Smooth muscle cell (in vitro differentiated cells): ENCODE data around the gene OR52W1. TPM values are rescaled to one million over a fixed set of nuclear protein-coding genes. Genes with fewer than 3 reads are reported as not detected.
A peak's percentile ranks its signal among the peaks of the same experiment; 100 is the strongest.

Experiments used
- DNase-seq: peaks from one replicate; lab custom pipeline; 2025; ENCODE audit not compliant: unreplicated experiment; lab: John Stamatoyannopoulos, UW
- H2AFZ ChIP-seq: fragments of 200-600 bp; sonication (generic); 2 replicates; pipeline ENCODE4 v1.6.0; 2016; ENCODE audit warnings: antibody characterized with exemption, low read depth, mild to moderate bottlenecking
- H3F3A ChIP-seq: fragments of 200-600 bp; sonication (generic); 2 replicates; pipeline ENCODE4 v1.6.0; 2017; ENCODE audit warnings: antibody characterized with exemption, low read depth
- H3K27ac ChIP-seq: fragments of 200-600 bp; sonication (generic); 2 replicates; pipeline ENCODE4 v1.5.1; 2016; ENCODE audit warnings: low read depth, mild to moderate bottlenecking
- H3K27me3 ChIP-seq: fragments of 200-600 bp; sonication (generic); 2 replicates; pipeline ENCODE4 v1.6.1; 2016; ENCODE audit warnings: low read depth, mild to moderate bottlenecking
- H3K36me3 ChIP-seq: fragments of 200-600 bp; sonication (generic); 2 replicates; pipeline ENCODE4 v1.5.1; 2016; ENCODE audit warnings: low read depth
- H3K4me1 ChIP-seq: fragments of 200-600 bp; sonication (generic); 2 replicates; pipeline ENCODE4 v1.5.1; 2016; ENCODE audit warnings: low read depth
- H3K4me2 ChIP-seq: fragments of 200-600 bp; sonication (generic); 2 replicates; pipeline ENCODE4 v1.6.0; 2016; ENCODE audit warnings: mild to moderate bottlenecking
- H3K4me3 ChIP-seq: fragments of 200-600 bp; sonication (generic); 2 replicates; pipeline ENCODE4 v1.5.1; 2016; ENCODE audit warnings: mild to moderate bottlenecking
- H3K79me2 ChIP-seq: fragments of 200-600 bp; sonication (generic); 2 replicates; pipeline ENCODE4 v1.6.0; 2016; ENCODE audit warnings: low read depth, mild to moderate bottlenecking
- H3K9ac ChIP-seq: fragments of 200-600 bp; sonication (generic); 2 replicates; pipeline ENCODE4 v1.6.0; 2016; ENCODE audit warnings: low read depth
- H3K9me3 ChIP-seq: fragments of 200-600 bp; sonication (generic); replicated peaks from 2 replicates; pipeline ENCODE4 v1.5.1; 2016; ENCODE audit warnings: low read depth
- H4K20me1 ChIP-seq: fragments of 200-600 bp; sonication (generic); 2 replicates; pipeline ENCODE4 v1.6.0; 2016; ENCODE audit warnings: low read depth
- CTCF ChIP-seq: fragments of 200-600 bp; sonication (generic); IDR thresholded peaks from 2 replicates; pipeline ENCODE4 v1.5.1; 2017; ENCODE audit warnings: borderline replicate concordance, mild to moderate bottlenecking, antibody characterized with exemption; ENCODE audit not compliant: insufficient read depth, poor library complexity, severe bottlenecking
- WGBS: methylation state at CpG from one replicate; pipeline ENCODE4 v1.1.7; 2016; ENCODE audit warnings: low lambda C conversion rate; 5-methylcytosine and 5-hydroxymethylcytosine counted together
- polyA plus RNA-seq: library from polyadenylated mRNA; unstranded; fragments of >200 nt; fragmentation: Nextera tagmentation; extraction: Ambion mirVana; gene quantifications from 2 replicates; pipeline ENCODE4 v1.2.1, GENCODE V29; 2016
- total RNA-seq: library from RNA; depleted of rRNA; stranded (reverse); fragments of >200 nt; gene quantifications from 2 replicates; pipeline ENCODE4 v1.2.3, GENCODE V29; 2014

The OR52W1 gene
- total and polyA plus RNA-seq, 2 experiments from 2014 or later, result not detected

GRCh38 chr11:6225896-6226295 lies 26.9 kb downstream of the OR52W1 start:
- Histone ChIP-seq H3K9me3 (no peaks in the 10 kb centered on the region), H4K20me1 (peaks cover 69% of the 10 kb centered on the region), H3K27ac (no peak overlapping the region), H3F3A (no peaks in the 10 kb centered on the region), H3K9ac (no peak overlapping the region), H3K79me2 (peaks cover 54% of the 10 kb centered on the region), H3K4me1 (no peaks in the 10 kb centered on the region), H3K36me3 (peaks cover 9% of the 10 kb centered on the region), H2AFZ (no peak overlapping the region), H3K4me3 (no peak overlapping the region), H3K4me2 (no peak overlapping the region), H3K27me3 (no peaks in the 10 kb centered on the region)
- no peak for DNase-seq
- no peak for TF ChIP-seq CTCF
- whole genome bisulfite sequencing, result 90% methylated on average over 2 of the region's 2 CpGs

GRCh38 chr11:6228520-6228919 lies 29.5 kb downstream of the OR52W1 start:
- H3K27me3 ChIP-seq, result no peaks in the 10 kb centered on the region
- peaks cover 4% of the 10 kb centered on the region for H3K4me1 ChIP-seq
- 54% methylated on average over 3 of the region's 3 CpGs for whole genome bisulfite sequencing
- H3K9me3 ChIP-seq, result no peaks in the 10 kb centered on the region
- TF ChIP-seq CTCF, result no peak
- peaks cover 70% of the 10 kb centered on the region for H4K20me1 ChIP-seq
- no peak for DNase-seq
- H3K9ac ChIP-seq, result no peak overlapping the region
- no peak overlapping the region for H2AFZ ChIP-seq
- no peak overlapping the region for H3K4me3 ChIP-seq
- no peak overlapping the region for H3K4me2 ChIP-seq
- H3K27ac ChIP-seq, result no peak overlapping the region
- peaks cover 78% of the 10 kb centered on the region for H3K79me2 ChIP-seq
- H3F3A ChIP-seq, result no peaks in the 10 kb centered on the region
- no peaks in the 10 kb centered on the region for H3K36me3 ChIP-seq

- Histone ChIP-seq H3F3A (no peaks in the 10 kb centered on the region), H3K9ac (no peak overlapping the region), H4K20me1 (peaks cover 59% of the 10 kb centered on the region), H3K27me3 (no peaks in the 10 kb centered on the region), H3K4me1 (peaks cover 7% of the 10 kb centered on the region), H2AFZ (no peak overlapping the region), H3K4me2 (no peak overlapping the region), H3K36me3 (no peaks in the 10 kb centered on the region), H3K4me3 (peak overlapping the region; percentile 31), H3K79me2 (peaks cover 85% of the 10 kb centered on the region), H3K9me3 (no peaks in the 10 kb centered on the region), H3K27ac (no peak overlapping the region)
- 74% methylated on average over 2 of the region's 2 CpGs for WGBS
- DNase-seq, result no peak
- no peak for TF ChIP-seq CTCF
Measured at GRCh38 chr11:6229911-6230310, 30.9 kb downstream of the OR52W1 start.

- H3K4me2 ChIP-seq, result peak overlapping the region; percentile 93
- H3K36me3 ChIP-seq, result no peaks in the 10 kb centered on the region
- peaks cover 63% of the 10 kb centered on the region for H3K79me2 ChIP-seq
- TF ChIP-seq CTCF, result no peak
- H4K20me1 ChIP-seq, result peaks cover 30% of the 10 kb centered on the region
- H3K9ac ChIP-seq, result no peak overlapping the region
- peaks cover 7% of the 10 kb centered on the region for H3K4me1 ChIP-seq
- H3K9me3 ChIP-seq, result no peaks in the 10 kb centered on the region
- H3K27me3 ChIP-seq, result no peaks in the 10 kb centered on the region
- no peak overlapping the region for H3K27ac ChIP-seq
- H2AFZ ChIP-seq, result no peak overlapping the region
- peaks cover 5% of the 10 kb centered on the region for H3F3A ChIP-seq
- DNase-seq, result no peak
- H3K4me3 ChIP-seq, result no peak overlapping the region
Measured at GRCh38 chr11:6232899-6233298, 33.9 kb downstream of the OR52W1 start.
